WTC11 (cell line): ENCODE data around the gene GPER1. TPM values are rescaled to one million over a fixed set of nuclear protein-coding genes. Genes with fewer than 3 reads are reported as not detected.

Experiments used
- ATAC-seq: fragments of 200-7000 bp; cut with Tn5 transposase; 2 replicates; pipeline ENCODE4 v1.10.0; 2021; ENCODE audit warnings: mild to moderate bottlenecking, moderate library complexity
- CTCF ChIA-PET: fragments of 300-600 bp; sonication (Branson Sonifier 250); formaldehyde crosslinking; loops from one replicate; lab custom pipeline; 2021; ENCODE audit warnings: antibody characterized with exemption; lab: Charles Lee
- POLR2A ChIA-PET: fragments of 350-600 bp; sonication (Branson Sonifier 250); formaldehyde crosslinking; loops from one replicate; lab custom pipeline; 2021; ENCODE audit warnings: antibody characterized with exemption; lab: Charles Lee
- DNase-seq: peaks from one replicate; pipeline ENCODE4 v3.0.0; 2021; ENCODE audit warnings: low spot score
- H3K27ac Mint-ChIP-seq: 2 replicates; pipeline ENCODE4 v1.8.0; 2021; ENCODE audit warnings: mixed read lengths
- H3K27me3 Mint-ChIP-seq: 2 replicates; pipeline ENCODE4 v1.8.0; 2021; ENCODE audit warnings: low read depth, mild to moderate bottlenecking, moderate library complexity, mixed read lengths
- H3K36me3 Mint-ChIP-seq: 2 replicates; pipeline ENCODE4 v1.8.0; 2021; ENCODE audit warnings: mixed read lengths
- H3K4me1 Mint-ChIP-seq: 2 replicates; pipeline ENCODE4 v1.8.0; 2022; ENCODE audit warnings: mixed read lengths
- H3K4me3 Mint-ChIP-seq: 2 replicates; pipeline ENCODE4 v1.8.0; 2021; ENCODE audit warnings: mild to moderate bottlenecking, moderate library complexity, mixed read lengths
- H3K9me3 Mint-ChIP-seq: 2 replicates; pipeline ENCODE4 v1.8.0; 2021; ENCODE audit warnings: mixed read lengths
- E2F1 ChIP-seq: sonication (generic); formaldehyde crosslinking; IDR thresholded peaks from 2 replicates; pipeline ENCODE4 v1.8.0; 2022; ENCODE audit warnings: mild to moderate bottlenecking, missing genetic modification reagents
- FOXP1 ChIP-seq: sonication (generic); formaldehyde crosslinking; IDR thresholded peaks from 2 replicates; pipeline ENCODE4 v1.8.0; 2022; ENCODE audit warnings: missing genetic modification reagents, mild to moderate bottlenecking, moderate library complexity, borderline replicate concordance
- GRHL2 ChIP-seq: fragments of 250-450 bp; sonication (Bioruptor Pico); IDR thresholded peaks from 2 replicates; pipeline ENCODE4 v1.8.0; 2022; ENCODE audit warnings: mild to moderate bottlenecking, moderate library complexity; ENCODE audit not compliant: insufficient replicate concordance, severe bottlenecking
- IRF1 ChIP-seq: sonication (generic); formaldehyde crosslinking; IDR thresholded peaks from 2 replicates; pipeline ENCODE4 v1.8.0; 2023; ENCODE audit warnings: missing genetic modification reagents
- NFYB ChIP-seq: sonication (generic); formaldehyde crosslinking; conservative IDR thresholded peaks from 2 replicates; pipeline ENCODE4 v1.8.0; 2022; ENCODE audit warnings: low read depth, missing genetic modification reagents
- NR2C2 ChIP-seq: sonication (generic); formaldehyde crosslinking; IDR thresholded peaks from 2 replicates; pipeline ENCODE4 v1.8.0; 2022; ENCODE audit warnings: mild to moderate bottlenecking, missing genetic modification reagents
- RELA ChIP-seq: sonication (generic); formaldehyde crosslinking; IDR thresholded peaks from 2 replicates; pipeline ENCODE4 v1.8.1; 2022; ENCODE audit warnings: missing genetic modification reagents, mild to moderate bottlenecking, borderline replicate concordance
- SMAD3 ChIP-seq: sonication (generic); formaldehyde crosslinking; IDR thresholded peaks from 2 replicates; pipeline ENCODE4 v1.8.0; 2022; ENCODE audit warnings: missing genetic modification reagents, mild to moderate bottlenecking, borderline replicate concordance
- SOX15 ChIP-seq: fragments of 250-450 bp; sonication (Bioruptor Pico); IDR thresholded peaks from 2 replicates; pipeline ENCODE4 v1.9.0; 2021; ENCODE audit warnings: mild to moderate bottlenecking
- TP53 ChIP-seq: sonication (generic); formaldehyde crosslinking; IDR thresholded peaks from 2 replicates; pipeline ENCODE4 v1.8.1; 2023; ENCODE audit warnings: mild to moderate bottlenecking, missing genetic modification reagents
- USF2 ChIP-seq: sonication (generic); formaldehyde crosslinking; IDR thresholded peaks from 2 replicates; pipeline ENCODE4 v1.8.1; 2023; ENCODE audit warnings: mild to moderate bottlenecking, missing genetic modification reagents, moderate library complexity
- ZNF121 ChIP-seq: sonication (generic); formaldehyde crosslinking; IDR thresholded peaks from 2 replicates; pipeline ENCODE4 v1.8.0; 2023; ENCODE audit warnings: missing genetic modification reagents
- ZNF232 ChIP-seq: sonication (generic); formaldehyde crosslinking; IDR thresholded peaks from 2 replicates; pipeline ENCODE4 v1.8.0; 2022; ENCODE audit warnings: mild to moderate bottlenecking, missing genetic modification reagents
- ZNF281 ChIP-seq: sonication (generic); formaldehyde crosslinking; IDR thresholded peaks from 2 replicates; pipeline ENCODE4 v1.8.0; 2023; ENCODE audit warnings: mild to moderate bottlenecking, missing genetic modification reagents
- ZNF416 ChIP-seq: fragments of 250-450 bp; sonication (Bioruptor Pico); IDR thresholded peaks from 2 replicates; pipeline ENCODE4 v1.9.0; 2021; ENCODE audit warnings: mild to moderate bottlenecking, inconsistent platforms
- ZNF532 ChIP-seq: fragments of 250-450 bp; sonication (Bioruptor Pico); IDR thresholded peaks from 2 replicates; pipeline ENCODE4 v1.9.0; 2021; ENCODE audit warnings: mild to moderate bottlenecking, borderline replicate concordance
- ZSCAN18 ChIP-seq: fragments of 250-450 bp; sonication (Bioruptor Pico); IDR thresholded peaks from 2 replicates; pipeline ENCODE4 v2.1.2; 2022; ENCODE audit warnings: mild to moderate bottlenecking, moderate library complexity
- total RNA-seq: library from RNA; stranded (reverse); gene quantifications from 3 replicates; pipeline ENCODE4 v1.2.3, GENCODE V29; 2021

Gene GPER1
- total RNA-seq, 1 experiment from 2014 or later = 0.28 TPM

- Mint-ChIP-seq H3K27ac (peak overlapping the region; percentile 49), H3K27me3 (no peaks in the 10 kb centered on the region), H3K9me3 (no peaks in the 10 kb centered on the region), H3K36me3 (no peaks in the 10 kb centered on the region), H3K4me3 (no peak overlapping the region), H3K4me1 (peaks cover 28% of the 10 kb centered on the region)
- no peak for ATAC-seq
- no peak for TF ChIP-seq FOXP1
- TF ChIP-seq ZSCAN18 (CRISPR knock-in tag) = no peak
- TF ChIP-seq RELA (CRISPR knock-in tag) = no peak
- no peak for TF ChIP-seq ZNF281 (CRISPR knock-in tag)
- TF ChIP-seq ZNF532 = no peak
- no peak for TF ChIP-seq GRHL2 (CRISPR knock-in tag)
- no peak for TF ChIP-seq ZNF121 (CRISPR knock-in tag)
- TF ChIP-seq NR2C2 = no peak
- no peak for TF ChIP-seq NFYB (CRISPR knock-in tag)
- TF ChIP-seq SMAD3 (CRISPR knock-in tag) = no peak
- TF ChIP-seq TP53 (CRISPR knock-in tag) = no peak
- no peak for TF ChIP-seq ZNF232 (CRISPR knock-in tag)
- TF ChIP-seq ZNF416 (CRISPR knock-in tag) = no peak
- TF ChIP-seq E2F1 (CRISPR knock-in tag) = no peak
- no peak for TF ChIP-seq SOX15
- TF ChIP-seq IRF1 (CRISPR knock-in tag) = no peak
- no peak for TF ChIP-seq USF2 (CRISPR knock-in tag)
- no peak for DNase-seq
- CTCF ChIA-PET = interaction anchor here (1.2 to 5.0 kb wide), 3 partner anchors 16 to 49 kb away, joined by 3 to 48 read pairs (median 22); no protein-coding TSS in a partner anchor
- POLR2A ChIA-PET = no interaction called here
Measured at GRCh38 chr7:1042492-1042833, 45.5 kb upstream of the GPER1 start.
